ENCODE data around the gene TEX22.

The TEX22 gene

DNA sequence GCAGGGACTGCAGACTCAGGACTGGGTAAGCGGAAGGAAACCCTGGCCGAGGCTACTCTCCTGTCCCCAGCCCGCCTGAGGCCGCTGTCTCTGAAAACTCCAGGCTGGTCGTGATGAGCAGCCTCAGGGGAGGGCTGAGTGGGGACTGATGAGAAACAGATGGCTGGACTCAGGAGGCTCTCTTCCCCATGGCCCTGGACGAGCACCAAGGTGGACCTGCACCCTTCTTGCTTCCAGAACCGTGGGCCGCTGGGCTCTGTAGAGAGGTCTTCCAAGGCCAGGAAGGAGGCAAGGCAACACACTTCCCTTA, 1.1 kb downstream of the TEX22 start:
- no peak for DNase-seq (ENCODE audit: low read depth in 2 of 2)

GRCh38 chr14:105400016-105400415, 1.7 kb downstream of the TEX22 start:
- no peak for DNase-seq (ENCODE audit: low read depth in 2 of 2)

DNA sequence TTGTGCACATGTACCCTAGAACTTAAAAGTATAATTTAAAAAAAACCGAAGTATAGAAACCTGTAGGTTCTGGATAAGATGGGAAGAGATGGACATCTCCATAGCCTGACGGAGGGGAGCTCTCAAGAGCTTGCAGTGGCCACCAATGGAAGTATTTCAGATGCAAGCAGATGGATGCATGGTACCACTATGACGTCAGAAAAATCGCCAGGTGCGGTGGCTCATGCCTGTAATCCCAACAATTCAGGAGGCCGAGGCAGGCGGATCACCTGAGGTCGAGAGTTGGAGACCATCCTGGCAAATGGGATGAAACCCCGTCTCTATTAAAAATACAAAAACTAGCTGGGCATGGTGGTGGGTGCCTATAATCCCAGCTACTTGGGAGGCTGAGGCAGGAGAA, 3.4 kb downstream of the TEX22 start:
- DNase-seq (ENCODE audit: low read depth in 2 of 2), result no peak

GRCh38 chr14:105408592-105408991, 10.3 kb downstream of the TEX22 start:
- no peak for DNase-seq (ENCODE audit: low read depth in 2 of 2)

DNA sequence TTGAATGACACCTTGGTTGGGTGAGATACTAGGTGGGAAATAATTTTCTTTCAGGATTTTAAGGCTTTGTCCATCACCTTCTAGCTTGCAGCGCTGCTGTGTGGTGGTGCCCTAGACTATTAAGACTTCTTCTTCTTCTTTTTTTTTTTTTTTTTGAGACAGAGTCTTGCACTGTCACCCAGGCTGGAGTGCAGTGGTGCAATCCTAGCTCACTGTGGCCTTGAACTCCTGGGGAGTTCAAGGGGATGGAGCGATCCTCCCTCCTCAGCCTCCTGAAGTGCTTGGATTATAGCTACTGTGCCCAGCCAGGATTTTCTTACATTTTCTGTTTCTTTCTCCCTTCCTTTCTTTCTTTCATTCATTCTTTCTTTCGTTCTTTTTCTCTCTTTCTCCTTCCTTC, 11.0 kb downstream of the TEX22 start:
- DNase-seq (ENCODE audit: low read depth in 2 of 2), result no peak

DNA sequence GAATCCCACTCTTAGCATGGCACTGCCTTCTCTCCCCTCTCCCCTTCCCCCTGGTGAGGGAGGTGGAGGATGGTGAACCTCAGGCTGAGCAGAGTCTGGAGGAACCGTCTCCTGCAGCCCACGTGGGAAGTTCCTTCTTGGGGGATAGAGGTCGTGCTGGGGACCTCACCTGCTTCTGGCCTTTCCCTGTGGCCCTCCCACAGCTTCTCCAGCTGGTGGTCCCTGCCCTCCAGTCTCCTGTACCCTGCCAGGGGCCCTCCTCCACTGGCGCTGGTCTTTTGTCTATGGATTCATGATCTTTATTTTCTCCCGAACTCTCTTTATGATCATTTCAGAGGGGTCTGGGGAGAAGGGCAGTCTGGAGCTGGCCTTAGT, 12.3 kb downstream of the TEX22 start:
- no peak for DNase-seq (ENCODE audit: low read depth in 2 of 2)

DNA sequence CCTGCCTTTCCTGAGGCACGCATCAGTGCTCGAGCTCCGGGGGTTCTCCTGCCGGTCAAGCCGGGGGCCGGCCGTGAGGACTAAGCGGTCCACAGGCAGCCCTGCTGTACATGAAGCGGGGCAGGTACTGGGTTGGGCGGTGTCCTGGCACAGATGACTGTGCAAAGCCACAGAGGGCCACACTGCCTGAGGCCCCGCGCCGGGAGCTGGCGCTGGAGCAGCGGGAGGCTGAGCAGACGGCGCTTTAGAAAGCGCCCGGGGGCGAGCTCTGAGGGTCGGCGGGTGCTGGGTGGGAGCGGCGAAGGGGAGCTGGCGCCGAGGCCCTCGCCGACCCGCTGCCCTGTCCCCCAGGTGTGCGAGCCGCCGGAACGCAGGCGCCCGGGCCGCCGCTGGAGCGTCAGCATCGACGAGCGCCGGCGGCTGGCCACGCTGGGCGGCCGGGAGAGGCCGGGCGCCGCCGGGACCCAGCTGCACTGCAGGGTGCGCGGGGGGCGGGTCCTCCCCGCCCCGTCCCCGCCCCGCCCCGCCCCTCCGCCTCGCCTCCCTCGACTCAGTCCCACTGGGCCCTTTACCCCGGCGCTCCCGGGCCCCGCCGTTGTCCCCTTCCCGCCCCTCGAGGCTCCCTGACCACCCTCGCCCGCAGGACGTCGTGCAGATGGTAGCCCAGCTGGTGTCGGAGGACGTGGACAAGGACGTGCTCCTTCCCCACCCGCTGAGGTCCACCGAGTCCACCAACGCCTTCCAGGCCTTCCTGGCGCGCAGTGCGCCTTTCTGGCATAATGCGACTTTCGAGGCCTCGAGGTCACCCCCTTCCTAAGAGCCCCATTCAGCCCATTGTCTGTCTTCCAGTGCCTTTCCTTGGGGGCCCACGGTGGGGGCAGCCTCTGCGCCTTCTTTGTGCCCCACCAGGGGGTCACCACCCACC, 12.9 kb downstream of the TEX22 start:
- DNase-seq (ENCODE audit: low read depth in 2 of 2), result no peak

DNA sequence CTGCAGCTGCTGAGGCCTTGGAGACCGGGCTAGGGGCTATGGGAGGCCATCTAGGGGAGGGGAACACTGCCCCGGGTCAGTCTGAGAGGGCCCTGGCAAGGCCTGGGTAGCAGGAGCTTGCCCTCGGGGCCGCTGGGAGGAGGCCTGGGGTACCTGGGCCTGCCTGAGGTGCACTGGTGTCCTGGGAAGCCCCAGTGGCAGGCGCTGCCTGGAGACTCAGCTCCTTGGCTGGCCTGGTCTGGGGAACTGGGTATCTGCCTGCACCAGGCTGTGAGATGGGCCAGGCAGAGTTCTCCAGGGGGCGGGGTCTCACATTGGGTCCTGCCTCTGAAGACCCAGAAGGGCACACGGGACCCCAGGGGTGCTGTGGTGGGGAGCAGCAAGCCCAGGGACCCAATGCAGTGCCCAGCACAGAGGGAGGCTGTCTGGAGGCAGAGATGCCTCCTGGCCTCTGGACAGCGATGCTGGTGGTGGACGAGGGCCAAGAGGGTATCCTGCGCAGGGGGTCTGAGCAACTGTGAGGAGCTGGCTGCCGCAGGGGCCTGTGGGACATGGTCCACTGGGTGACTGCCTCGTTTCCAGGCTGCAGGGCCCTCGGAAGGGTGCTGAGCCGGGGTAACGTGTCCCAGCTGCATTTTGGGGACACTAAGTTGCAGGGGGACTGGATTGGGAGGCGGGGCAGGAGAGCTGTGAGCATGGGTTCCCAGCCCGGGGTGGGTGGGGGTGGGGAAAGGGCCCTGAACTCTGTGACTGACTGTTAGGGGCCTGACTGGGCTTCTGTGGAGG, 13.8 kb downstream of the TEX22 start:
- DNase-seq (ENCODE audit: low read depth in 2 of 2), result no peak

DNA sequence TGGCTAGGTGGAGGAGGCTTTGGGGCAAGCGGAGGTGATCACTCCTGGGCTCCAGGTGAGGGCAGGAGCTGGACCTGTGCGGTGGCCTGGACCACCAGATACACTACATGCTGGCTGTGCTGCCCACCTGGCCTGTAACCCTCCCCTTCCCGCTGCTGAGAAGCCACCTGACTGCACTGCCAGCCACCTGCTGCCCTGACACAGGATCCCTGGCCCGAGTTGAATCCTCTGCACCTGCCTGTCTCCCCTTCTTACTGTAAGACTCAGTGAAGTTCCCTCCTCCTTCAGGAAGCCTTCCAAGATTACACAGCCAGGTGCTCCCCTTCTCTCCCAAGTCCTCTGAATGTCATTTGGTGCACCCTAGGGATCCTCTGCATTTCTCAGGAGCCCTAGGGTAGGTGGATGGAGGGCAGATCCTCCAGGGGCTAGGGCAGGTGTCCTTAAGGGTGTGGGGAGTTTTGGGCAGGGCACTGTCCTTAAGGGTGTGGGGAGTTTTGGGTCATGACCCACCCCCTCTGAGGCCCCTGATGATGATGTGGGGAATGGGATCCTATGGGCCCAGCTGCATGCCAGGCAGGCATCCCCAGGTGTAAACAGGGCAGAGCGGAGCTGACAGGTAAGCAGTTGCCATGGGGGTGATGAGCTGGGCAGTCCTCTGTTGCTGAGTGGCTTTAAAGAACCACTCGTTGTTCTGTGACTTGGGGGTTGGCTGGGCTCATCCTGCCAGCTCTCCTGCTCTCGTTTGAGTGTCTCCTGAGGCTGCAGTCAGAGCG, 14.6 kb downstream of the TEX22 start:
- no peak for DNase-seq (ENCODE audit: low read depth in 2 of 2)

- DNase-seq (ENCODE audit: low read depth in 2 of 2), result no peak
Observed at GRCh38 chr14:105413544-105413886, 15.2 kb downstream of the TEX22 start.

DNA sequence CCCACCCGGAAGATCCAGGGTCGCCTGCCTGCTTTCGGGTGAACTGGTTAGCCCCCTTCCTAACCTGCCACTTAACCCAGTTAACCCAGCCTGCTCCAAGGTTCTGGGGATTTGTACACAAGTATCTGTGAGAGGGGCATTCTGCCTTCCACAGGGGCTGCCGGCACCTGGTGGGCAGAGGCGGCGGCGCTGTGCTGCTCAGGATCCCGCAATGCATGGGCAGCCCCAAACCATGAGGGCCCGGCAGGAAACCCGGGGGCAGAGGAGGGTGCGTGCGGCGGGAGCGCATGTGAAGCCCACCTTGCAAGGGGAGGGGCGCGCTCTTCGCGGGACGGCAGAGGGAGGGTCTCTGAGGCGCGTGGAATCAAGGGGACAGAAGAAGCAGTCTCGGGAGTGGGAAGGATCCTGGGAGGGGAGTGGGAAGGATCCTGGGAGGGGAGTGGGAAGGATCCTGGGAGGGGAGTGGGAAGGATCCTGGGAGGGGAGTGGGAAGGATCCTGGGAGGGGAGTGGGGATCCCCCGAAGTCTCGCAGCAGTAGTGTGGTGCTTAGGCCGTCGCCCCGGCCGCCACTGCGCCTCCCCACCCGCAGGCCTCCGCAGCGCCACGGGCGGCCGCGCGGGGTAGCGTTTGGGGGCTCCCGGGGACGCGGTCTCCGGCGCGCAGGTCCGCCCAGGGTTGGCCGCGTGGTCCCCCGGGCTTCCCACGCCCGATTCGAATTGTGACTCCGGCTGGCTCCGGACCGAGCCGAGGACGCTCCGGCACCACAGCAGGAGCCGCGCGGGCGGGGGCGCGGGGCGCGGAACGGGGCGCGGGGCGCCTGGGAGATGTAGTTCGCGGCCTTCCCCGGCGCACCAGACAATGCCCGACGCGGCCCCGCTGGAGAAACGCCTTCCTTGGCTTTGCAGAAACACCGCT, 16.4 kb downstream of the TEX22 start:
- peak in 1 of 2 donors; percentile 30 for DNase-seq (ENCODE audit: low read depth in 2 of 2)

- no peak for DNase-seq (ENCODE audit: low read depth in 2 of 2)
Observed at GRCh38 chr14:105415481-105416428, 17.4 kb downstream of the TEX22 start.

DNA sequence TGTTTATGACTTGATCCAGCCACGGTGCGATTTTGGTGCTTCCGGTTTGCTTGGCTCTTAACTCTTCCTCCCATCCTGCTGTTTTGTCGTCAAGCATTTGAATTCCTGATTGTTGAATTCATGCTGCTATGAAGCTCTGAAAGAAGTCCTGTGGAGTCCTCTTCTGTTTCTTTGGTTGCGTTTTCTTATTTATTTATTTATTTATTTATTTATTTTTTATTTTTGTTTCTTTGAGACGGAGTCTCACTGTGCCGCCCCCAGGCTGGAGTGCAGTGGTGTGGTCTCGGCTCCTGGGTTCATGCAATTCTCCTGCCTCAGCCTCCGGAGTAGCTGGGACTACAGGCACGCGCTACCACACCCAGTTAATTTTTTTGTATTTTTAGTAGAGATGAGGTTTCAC, 18.3 kb downstream of the TEX22 start:
- no peak for DNase-seq (ENCODE audit: low read depth in 2 of 2)

DNA sequence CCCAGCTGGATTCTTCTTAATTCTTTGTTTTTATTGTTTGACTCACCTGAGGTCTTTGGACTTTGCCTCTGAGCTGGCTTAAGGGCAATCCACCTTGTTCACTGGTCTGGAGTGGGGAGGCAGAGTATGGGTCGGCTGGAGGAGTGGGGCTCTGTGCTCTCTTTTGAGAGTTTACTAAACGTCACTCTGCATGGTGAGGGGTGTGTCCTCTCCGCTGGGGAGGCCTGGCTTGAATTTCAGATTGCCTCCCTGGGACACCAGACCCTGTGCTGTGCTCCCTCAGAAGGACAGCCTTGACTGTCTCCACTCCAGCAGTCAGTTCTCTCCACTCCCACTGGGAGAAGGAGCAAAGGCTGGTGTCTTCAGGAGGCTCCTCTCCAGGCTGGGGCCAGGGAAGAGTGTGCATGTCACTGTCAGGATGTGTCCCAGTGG, 19.4 kb downstream of the TEX22 start:
- DNase-seq (ENCODE audit: low read depth in 2 of 2), result no peak

DNA sequence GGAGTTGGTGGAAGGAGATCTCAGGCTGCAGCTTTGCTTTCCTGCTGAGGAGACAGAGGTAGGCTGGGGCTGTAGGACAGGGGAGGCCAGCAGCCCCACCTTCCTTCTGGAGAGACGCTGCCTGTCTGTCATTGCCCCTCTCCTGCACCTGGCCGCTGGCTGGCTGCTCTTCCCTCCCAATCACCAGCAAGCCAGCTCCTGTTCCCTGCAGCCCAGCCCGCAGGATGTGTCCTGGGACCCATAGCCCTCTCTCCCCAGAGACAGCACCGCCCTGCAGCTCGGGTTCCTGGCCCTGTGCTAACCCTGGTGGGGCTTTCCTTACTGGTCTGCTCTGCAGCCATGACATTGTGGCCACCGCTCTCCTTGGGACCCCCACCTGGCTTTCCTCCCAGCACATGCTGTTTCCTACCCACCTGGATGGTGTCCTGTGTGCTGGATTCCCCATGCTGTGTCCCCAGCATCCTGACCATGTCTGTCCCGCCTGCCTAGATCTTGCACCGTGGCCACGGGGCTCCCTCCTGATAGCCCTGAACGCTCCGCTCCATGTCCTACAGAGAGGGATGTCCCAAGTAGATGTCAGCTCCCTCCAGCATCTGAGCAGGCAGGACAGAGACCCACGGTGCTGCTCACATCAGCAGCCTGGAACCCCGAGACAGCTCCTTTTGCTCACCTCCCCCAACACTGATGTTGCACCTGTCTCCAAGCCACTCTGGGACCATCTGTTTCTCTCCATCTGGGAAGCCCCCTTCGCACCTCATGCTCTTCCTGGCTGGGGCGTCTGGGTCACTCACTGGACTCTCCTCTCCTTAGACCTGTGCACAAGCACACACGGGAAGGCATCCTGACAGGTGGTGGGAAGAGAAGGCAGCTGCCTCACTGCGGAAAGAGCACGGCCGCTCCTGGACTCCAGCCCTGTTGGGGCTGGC, 20.2 kb downstream of the TEX22 start:
- no peak for DNase-seq (ENCODE audit: low read depth in 2 of 2)

DNA sequence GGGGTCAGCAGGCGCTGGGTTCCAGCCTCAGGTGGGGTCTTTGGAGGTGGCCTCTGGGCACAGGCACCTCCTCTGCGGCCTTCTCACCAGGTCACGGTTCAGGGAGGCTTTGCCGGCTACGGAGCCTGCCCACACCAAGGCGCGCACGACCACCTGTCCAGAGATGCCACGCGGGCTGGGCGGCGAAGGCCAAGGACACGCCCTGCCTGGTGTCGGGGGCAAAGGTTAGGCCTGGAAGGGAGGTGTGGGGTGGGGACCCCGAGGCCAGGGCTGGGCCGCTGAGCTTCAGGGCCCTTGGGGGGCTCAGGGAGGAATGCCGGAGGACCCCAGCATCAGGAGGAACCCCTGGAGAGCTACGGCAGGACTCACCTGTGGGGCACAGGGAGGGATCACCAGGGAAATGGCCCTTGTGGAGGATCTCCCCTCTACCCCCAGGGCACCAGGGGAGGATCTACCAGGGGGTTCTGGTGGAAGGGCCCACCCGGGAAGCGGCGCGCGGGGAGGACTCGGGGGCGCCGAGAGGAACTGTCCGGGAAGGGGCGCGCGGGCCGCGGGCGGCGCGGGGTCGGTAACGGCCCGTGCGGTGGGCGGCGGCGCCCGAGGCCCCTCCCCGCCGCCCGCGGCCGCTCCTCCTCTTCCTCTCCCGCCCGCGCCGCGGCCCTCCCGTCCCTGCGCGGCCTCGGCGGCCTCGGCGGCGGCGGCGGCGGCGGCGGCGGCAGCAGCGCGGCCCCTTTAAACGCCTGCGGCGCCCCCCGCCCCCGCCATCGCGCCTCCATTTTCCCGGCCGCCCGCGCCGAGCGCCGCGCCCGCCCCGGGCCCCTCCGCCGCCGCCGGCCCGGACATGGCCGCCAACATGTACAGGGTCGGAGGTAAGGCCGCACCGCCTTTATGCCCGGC, 21.1 kb downstream of the TEX22 start, which contains the start of gene MTA1:
Gene MTA1, plus strand, starts transcription at position 633 of the 897 bp plus-strand sequence. Its CDS starts 209 bp downstream, at position 842.
- DNase-seq (ENCODE audit: low read depth in 2 of 2), result peak in 1 of 2 donors; percentile 11

DNA sequence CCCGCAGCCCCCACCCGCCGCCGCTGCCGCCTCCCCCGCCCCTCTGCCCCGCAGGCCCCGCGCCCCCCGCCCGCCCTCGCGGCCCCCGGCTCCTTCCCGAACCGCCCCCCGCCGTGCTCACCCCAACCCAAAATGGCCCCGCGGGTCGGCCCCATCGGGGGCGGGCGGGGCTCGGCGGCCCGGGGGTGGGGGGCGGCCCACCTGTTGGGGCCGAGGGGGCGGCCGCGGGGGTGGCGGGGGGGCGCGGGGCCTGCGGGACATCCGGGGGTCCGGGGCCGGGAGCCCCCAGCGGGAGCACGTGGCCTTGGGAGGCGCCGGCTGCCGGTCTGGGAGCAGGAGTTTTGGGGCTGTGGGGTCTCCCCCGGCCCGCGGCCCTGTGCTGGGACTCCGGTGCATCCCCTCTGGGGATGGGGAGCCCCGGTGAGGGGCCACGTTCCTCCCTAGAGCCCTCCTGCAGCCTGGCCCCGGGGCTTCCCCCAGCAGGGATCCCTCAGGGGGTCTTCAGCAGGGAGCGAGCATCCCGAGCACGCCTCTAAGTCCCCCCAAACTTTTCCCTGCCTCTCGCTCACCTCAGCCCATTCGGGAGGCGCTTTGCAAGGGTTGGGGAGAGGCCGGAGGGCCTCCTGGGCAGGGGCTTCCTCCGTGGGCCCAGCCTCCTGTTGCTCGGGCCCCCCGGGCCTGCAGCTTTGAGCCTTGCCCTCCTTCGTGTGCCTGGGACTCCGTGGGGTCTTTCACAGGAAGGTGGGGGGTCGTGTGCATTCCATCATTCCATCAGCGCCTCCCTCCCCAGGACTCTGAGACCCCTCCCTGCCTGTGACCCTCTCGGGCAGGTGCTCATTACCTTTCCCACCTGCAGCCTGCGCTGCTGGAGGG, 22.0 kb downstream of the TEX22 start:
- DNase-seq (ENCODE audit: low read depth in 2 of 2), result no peak

Data from stimulated activated CD8-positive, alpha-beta memory T cell treated with anti-CD3 and anti-CD28 coated beads, Interleukin-2, amount 100 ng/mL, for 1 hour (primary cell).